ENCODE data around the gene POLE.

Gene POLE

DNA sequence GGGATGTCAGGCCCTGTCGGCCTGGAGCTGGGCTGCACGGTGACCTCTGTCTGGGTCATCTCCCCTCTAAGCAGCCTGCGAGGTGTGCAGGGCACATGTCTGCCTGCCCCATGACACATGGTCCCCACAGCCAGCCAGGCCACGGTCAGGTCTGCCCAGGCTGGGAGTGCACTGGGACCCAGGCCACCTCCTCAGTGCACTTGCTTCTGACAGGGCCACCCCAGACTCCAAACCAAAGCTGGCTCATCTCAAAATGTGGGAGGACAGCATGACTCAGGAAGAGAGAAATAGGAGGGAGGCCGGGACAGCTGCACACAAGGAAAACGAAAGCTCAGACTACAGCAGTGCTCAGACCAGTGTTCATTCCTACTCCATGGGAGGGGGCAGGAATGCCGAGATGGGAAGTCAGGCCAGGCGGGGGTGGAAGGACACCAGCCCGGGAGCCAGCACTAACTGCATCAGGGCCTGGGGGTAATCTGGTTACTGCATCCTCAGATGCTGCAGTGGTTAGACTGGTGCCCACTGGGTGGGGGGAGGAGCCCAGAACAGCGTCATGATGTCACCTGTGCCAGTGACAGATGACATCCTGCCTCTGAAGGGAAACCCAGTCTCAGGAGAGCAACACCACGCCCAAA lies 64.6 kb downstream of the POLE start:
- Histone ChIP-seq H3K36me3 (ENCODE audit: control insufficient read depth in 1 of 2, insufficient read depth in 2 of 2, low read length in 2 of 2) (peaks cover 0 to 20% of the 10 kb centered on the region in 2 donors), H3K27ac (ENCODE audit: low read length) (peak overlapping the region; percentile 23), H3K27me3 (ENCODE audit: low read depth, low read length) (peaks cover 3% of the 10 kb centered on the region), H3K4me3 (ENCODE audit: low read depth in 1 of 2, low read length in 2 of 2) (peak overlapping the region in 1 of 2 donors; percentile 30), H3K4me1 (ENCODE audit: control insufficient read depth in 1 of 2, insufficient read depth in 2 of 2, low read length in 2 of 2) (peaks cover 6 to 18% of the 10 kb centered on the region in 2 donors), H3K9me3 (ENCODE audit: control insufficient read depth in 1 of 2, low read length in 2 of 2) (peaks cover 0 to 2% of the 10 kb centered on the region in 2 donors)

DNA sequence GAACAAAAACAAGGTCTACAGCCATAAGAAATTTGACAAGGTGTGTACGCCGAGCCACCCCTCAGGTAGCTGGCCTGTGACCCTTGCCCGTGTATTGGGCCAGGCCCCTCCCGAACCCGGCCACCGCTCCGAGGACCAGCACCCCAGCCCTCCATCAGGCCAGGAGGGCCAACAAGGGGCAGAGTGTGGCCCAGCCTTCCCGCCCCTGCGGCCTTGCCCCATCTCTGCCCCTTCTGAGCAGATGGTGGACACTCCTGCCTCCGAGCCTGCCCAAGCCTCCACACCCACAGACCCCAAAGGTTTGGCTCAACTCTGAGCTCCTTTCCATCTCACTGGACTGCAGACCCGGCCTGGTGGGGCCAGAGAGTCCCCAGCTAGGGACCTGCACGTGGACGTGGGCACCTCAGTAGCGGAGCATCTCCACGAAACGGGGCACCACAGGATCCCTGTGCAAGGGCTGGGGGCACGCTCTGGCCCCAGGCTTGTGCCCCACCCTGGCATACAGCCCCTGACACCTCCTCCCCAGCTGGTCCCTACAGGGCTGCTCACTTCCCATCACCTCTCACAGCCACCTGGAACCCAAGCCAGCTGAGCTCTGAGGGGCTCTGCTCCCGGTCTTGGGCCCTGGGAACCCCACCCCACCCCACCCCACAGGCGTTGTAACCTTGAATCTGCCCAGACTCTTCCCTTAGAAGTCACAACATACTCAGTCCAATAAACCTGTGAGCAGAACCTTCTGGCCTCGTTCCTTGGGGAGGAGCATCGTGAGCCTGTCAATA lies 65.3 kb downstream of the POLE start:
- no peak overlapping the region for H3K27ac ChIP-seq (ENCODE audit: low read length)
- no peak overlapping the region for H3K4me3 ChIP-seq (ENCODE audit: low read depth in 1 of 2, low read length in 2 of 2)
- peaks cover 0 to 20% of the 10 kb centered on the region in 2 donors for H3K36me3 ChIP-seq (ENCODE audit: control insufficient read depth in 1 of 2, insufficient read depth in 2 of 2, low read length in 2 of 2)
- peaks cover 4 to 7% of the 10 kb centered on the region in 2 donors for H3K9me3 ChIP-seq (ENCODE audit: control insufficient read depth in 1 of 2, low read length in 2 of 2)
- H3K27me3 ChIP-seq (ENCODE audit: low read depth, low read length): peaks cover 5% of the 10 kb centered on the region
- peaks cover 6 to 18% of the 10 kb centered on the region in 2 donors for H3K4me1 ChIP-seq (ENCODE audit: control insufficient read depth in 1 of 2, insufficient read depth in 2 of 2, low read length in 2 of 2)

DNA sequence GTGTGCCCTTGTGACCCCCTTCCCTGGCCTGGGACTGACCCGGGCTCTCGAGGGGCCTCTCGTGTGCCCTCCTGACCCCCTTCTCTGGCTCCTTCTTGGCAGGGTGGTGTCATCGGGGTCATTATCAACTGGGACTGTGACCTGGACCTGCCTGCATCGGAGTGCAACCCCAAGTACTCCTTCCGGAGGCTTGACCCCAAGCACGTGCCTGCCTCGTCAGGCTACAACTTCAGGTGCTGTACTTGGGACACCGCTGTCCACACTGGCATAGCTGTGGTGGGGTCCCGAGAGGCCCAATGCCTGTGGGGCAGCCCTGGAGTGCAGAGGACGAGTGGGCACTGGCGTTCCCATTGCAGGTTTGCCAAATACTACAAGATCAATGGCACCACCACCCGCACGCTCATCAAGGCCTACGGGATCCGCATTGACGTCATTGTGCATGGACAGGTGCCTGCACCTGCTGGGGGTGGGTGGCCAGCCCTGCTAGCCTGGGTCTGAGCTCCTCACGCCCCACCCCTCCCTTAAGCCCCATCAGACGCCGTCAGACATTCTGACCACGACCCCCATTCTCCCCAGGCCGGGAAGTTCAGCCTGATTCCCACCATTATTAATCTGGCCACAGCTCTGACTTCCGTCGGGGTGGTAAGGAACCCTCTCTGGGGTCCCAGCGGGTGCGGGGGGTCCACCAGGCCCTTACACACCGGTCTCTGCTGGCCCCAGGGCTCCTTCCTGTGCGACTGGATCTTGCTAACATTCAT lies 66.1 kb downstream of the POLE start:
- peaks cover 6 to 18% of the 10 kb centered on the region in 2 donors for H3K4me1 ChIP-seq (ENCODE audit: control insufficient read depth in 1 of 2, insufficient read depth in 2 of 2, low read length in 2 of 2)
- H3K9me3 ChIP-seq (ENCODE audit: control insufficient read depth in 1 of 2, low read length in 2 of 2): peaks cover 8% of the 10 kb centered on the region in 2 donors
- peaks cover 6% of the 10 kb centered on the region for H3K27me3 ChIP-seq (ENCODE audit: low read depth, low read length)
- peaks cover 0 to 19% of the 10 kb centered on the region in 2 donors for H3K36me3 ChIP-seq (ENCODE audit: control insufficient read depth in 1 of 2, insufficient read depth in 2 of 2, low read length in 2 of 2)
- H3K4me3 ChIP-seq (ENCODE audit: low read depth in 1 of 2, low read length in 2 of 2): no peak overlapping the region
- H3K27ac ChIP-seq (ENCODE audit: low read length): no peak overlapping the region

DNA sequence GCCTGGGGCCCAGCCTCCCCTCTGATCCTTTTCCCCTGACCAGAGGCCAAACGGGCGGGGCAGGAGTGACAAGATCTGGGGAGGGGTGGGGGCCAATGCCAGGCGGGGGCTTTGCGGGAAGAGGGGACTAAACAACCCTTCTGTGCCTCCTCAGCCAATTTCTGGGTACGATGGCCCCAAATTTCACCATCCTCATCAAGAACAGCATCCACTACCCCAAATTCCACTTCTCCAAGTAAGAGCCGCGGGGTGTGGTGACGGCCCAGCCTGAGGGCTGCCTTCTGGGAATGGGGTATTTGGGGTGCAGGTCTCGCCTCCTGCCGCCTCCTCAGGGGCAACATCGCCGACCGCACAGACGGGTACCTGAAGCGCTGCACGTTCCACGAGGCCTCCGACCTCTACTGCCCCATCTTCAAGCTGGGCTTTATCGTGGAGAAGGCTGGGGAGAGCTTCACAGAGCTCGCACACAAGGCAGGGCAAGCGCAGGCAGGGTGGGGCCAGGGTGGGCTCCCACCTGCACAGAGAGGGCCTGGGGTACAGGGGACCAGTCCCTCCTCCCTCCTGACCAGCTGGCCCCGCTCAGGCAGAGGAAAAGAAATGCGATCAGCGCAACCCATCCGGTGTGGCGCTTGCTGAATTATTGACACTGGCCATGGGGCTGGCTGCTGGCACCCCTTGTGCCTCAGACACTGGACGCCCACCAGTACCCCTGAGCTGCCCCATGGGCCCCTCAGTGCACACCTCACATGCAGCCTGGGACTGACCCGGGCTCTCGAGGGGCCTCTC lies 66.8 kb downstream of the POLE start:
- Histone ChIP-seq H3K9me3 (ENCODE audit: control insufficient read depth in 1 of 2, low read length in 2 of 2) (peaks cover 8 to 11% of the 10 kb centered on the region in 2 donors), H3K4me3 (ENCODE audit: low read depth in 1 of 2, low read length in 2 of 2) (no peak overlapping the region), H3K36me3 (ENCODE audit: control insufficient read depth in 1 of 2, insufficient read depth in 2 of 2, low read length in 2 of 2) (peaks cover 0 to 12% of the 10 kb centered on the region in 2 donors), H3K4me1 (ENCODE audit: control insufficient read depth in 1 of 2, insufficient read depth in 2 of 2, low read length in 2 of 2) (peaks cover 6 to 18% of the 10 kb centered on the region in 2 donors), H3K27ac (ENCODE audit: low read length) (no peak overlapping the region), H3K27me3 (ENCODE audit: low read depth, low read length) (peaks cover 14% of the 10 kb centered on the region)

DNA sequence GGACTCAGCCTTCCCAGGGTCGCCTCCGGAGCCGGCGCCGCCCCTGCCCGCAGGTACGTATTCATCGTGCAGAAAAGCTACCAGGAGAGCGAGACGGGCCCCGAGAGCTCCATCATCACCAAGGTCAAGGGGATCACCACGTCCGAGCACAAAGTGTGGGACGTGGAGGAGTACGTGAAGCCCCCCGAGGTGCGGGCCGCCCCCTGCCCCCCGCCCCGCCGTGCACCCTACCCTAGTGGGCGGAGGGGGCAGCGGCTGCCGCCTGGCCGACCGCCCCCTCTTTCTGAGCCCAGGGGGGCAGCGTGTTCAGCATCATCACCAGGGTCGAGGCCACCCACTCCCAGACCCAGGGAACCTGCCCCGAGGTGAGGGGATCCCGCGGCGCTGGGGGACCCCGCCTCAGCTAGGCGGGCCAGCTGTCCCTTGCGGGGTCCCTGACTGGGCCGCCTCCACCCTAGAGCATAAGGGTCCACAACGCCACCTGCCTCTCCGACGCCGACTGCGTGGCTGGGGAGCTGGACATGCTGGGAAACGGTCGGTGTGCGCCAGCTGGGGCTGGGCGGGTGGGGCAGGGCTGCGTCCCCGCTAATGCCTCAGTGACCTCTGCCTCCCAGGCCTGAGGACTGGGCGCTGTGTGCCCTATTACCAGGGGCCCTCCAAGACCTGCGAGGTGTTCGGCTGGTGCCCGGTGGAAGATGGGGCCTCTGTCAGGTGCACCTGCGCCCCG lies 67.6 kb downstream of the POLE start:
- peaks cover 8 to 11% of the 10 kb centered on the region in 2 donors for H3K9me3 ChIP-seq (ENCODE audit: control insufficient read depth in 1 of 2, low read length in 2 of 2)
- peaks cover 0 to 4% of the 10 kb centered on the region in 2 donors for H3K36me3 ChIP-seq (ENCODE audit: control insufficient read depth in 1 of 2, insufficient read depth in 2 of 2, low read length in 2 of 2)
- no peak overlapping the region for H3K27ac ChIP-seq (ENCODE audit: low read length)
- peaks cover 6 to 18% of the 10 kb centered on the region in 2 donors for H3K4me1 ChIP-seq (ENCODE audit: control insufficient read depth in 1 of 2, insufficient read depth in 2 of 2, low read length in 2 of 2)
- H3K27me3 ChIP-seq (ENCODE audit: low read depth, low read length): peaks cover 17% of the 10 kb centered on the region
- no peak overlapping the region for H3K4me3 ChIP-seq (ENCODE audit: low read depth in 1 of 2, low read length in 2 of 2)

DNA sequence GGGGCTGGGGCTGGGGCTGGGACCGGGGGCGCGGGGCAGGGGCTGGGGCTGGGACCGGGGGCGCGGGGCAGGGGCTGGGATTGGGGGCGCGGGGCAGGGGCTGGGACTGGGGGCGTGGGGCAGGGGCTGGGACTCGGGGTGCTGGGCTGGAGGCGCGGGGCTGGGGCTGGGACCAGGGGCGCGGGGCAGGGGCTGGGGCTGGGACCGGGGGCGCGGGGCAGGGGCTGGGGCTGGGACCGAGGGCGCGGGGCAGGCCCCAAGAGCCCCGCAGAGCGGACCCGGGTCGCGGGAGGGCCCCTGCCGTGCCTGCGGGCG lies 68.1 kb downstream of the POLE start:
- Histone ChIP-seq H3K27ac (ENCODE audit: low read length) (no peak overlapping the region), H3K36me3 (ENCODE audit: control insufficient read depth in 1 of 2, insufficient read depth in 2 of 2, low read length in 2 of 2) (no peaks in the 10 kb centered on the region), H3K9me3 (ENCODE audit: control insufficient read depth in 1 of 2, low read length in 2 of 2) (peaks cover 8 to 11% of the 10 kb centered on the region in 2 donors), H3K4me1 (ENCODE audit: control insufficient read depth in 1 of 2, insufficient read depth in 2 of 2, low read length in 2 of 2) (peaks cover 6 to 18% of the 10 kb centered on the region in 2 donors), H3K4me3 (ENCODE audit: low read depth in 1 of 2, low read length in 2 of 2) (no peak overlapping the region), H3K27me3 (ENCODE audit: low read depth, low read length) (peaks cover 17% of the 10 kb centered on the region)

DNA sequence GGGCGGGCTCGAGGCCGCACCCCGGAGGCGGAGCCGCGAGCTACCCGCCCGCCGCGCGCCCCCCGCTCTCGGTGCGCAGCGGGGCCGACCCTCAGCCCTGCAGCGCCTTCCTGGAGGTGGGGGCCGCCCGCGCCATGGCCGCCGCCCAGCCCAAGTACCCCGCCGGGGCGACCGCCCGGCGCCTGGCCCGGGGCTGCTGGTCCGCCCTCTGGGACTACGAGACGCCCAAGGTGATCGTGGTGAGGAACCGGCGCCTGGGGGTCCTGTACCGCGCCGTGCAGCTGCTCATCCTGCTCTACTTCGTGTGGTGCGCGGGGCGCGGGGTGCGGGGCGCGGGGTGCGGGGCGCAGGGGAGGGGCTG lies 68.5 kb downstream of the POLE start, which contains the start of gene P2RX2:
Gene P2RX2, plus strand, starts transcription at position 94 of the 361 bp plus-strand sequence. Its CDS starts 41 bp downstream, at position 135.
- H3K36me3 ChIP-seq (ENCODE audit: control insufficient read depth in 1 of 2, insufficient read depth in 2 of 2, low read length in 2 of 2): no peaks in the 10 kb centered on the region
- H3K4me3 ChIP-seq (ENCODE audit: low read depth in 1 of 2, low read length in 2 of 2): peak within 1 kb of the TSS in 1 of 2 donors; percentile 16
- peaks cover 17% of the 10 kb centered on the region for H3K27me3 ChIP-seq (ENCODE audit: low read depth, low read length)
- peaks cover 8 to 11% of the 10 kb centered on the region in 2 donors for H3K9me3 ChIP-seq (ENCODE audit: control insufficient read depth in 1 of 2, low read length in 2 of 2)
- H3K27ac ChIP-seq (ENCODE audit: low read length): no peak within 1 kb of the TSS
- H3K4me1 ChIP-seq (ENCODE audit: control insufficient read depth in 1 of 2, insufficient read depth in 2 of 2, low read length in 2 of 2): peaks cover 6 to 18% of the 10 kb centered on the region in 2 donors

DNA sequence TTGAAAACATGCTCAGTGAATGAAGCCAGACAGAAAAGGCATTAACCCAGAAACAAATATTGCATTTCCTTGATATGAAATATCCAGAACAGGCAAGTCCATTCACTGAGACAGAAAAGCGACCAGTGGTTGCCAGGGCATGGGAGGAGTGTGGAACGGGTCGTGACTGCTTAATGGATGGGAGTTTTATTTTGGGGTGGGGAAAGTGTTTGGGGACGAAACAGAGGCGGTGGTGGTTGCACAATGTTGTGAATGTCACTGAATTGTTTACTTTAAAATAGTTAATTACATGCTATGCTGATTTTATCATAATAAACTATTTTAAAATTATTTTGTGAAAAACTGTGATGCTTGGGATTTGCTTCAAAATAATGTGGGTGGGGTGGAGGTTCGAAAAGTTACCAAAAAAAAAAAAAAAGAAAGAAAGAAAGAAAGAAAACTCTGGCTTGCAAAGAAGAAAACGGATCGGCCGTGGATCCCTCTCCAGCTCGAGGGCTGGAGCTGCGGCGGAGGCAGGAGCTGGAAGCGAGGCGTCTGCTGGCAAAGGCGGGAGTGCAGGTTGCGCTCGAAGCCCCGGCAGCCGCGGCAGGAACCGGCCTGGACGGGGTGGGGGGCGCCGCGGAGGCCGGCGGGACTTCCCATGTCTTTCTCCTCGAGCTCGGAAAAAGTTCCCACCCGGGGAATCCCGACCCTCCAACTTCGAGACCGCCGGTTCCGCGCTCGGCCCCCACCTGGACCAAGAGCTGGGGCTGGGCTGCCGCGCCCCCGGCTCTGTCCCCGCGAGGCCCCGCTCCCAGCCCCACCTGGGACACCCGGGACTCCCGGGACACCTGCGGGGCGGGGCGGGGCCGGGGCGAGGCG lies 69.1 kb downstream of the POLE start:
- no peaks in the 10 kb centered on the region for H3K36me3 ChIP-seq (ENCODE audit: control insufficient read depth in 1 of 2, insufficient read depth in 2 of 2, low read length in 2 of 2)
- peaks cover 4 to 15% of the 10 kb centered on the region in 2 donors for H3K4me1 ChIP-seq (ENCODE audit: control insufficient read depth in 1 of 2, insufficient read depth in 2 of 2, low read length in 2 of 2)
- peaks cover 17% of the 10 kb centered on the region for H3K27me3 ChIP-seq (ENCODE audit: low read depth, low read length)
- no peak overlapping the region for H3K27ac ChIP-seq (ENCODE audit: low read length)
- H3K4me3 ChIP-seq (ENCODE audit: low read depth in 1 of 2, low read length in 2 of 2): peak overlapping the region in 1 of 2 donors; percentile 16
- H3K9me3 ChIP-seq (ENCODE audit: control insufficient read depth in 1 of 2, low read length in 2 of 2): peaks cover 8 to 11% of the 10 kb centered on the region in 2 donors

DNA sequence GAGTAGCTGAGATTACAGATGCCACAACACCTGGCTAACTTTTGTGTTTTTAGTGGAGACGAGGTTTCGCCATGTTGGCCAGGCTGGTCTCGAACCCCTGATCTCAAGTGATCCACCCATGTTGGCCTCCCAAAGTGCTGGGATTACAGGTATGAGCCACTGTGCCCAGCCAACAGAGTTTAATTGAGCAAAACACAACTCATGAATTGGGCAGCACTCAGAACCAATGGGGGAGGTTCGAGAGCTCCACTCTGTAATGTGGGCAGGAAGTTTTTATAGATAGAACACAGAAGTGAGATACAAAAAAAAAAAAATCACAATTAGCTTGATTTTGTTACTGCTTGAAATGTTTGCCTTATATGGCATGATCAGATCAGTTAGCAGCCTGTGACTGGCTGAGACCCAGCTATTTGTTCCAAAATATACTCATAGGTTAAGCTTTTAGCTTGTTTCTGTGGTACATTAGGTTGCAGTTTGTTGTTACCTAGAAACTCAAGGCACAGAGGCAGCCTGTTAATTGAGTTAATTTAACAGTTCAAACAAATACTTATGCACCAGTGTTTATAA lies 69.9 kb downstream of the POLE start:
- Histone ChIP-seq H3K27ac (ENCODE audit: low read length) (no peak overlapping the region), H3K27me3 (ENCODE audit: low read depth, low read length) (peaks cover 17% of the 10 kb centered on the region), H3K36me3 (ENCODE audit: control insufficient read depth in 1 of 2, insufficient read depth in 2 of 2, low read length in 2 of 2) (no peaks in the 10 kb centered on the region), H3K4me3 (ENCODE audit: low read depth in 1 of 2, low read length in 2 of 2) (no peak overlapping the region), H3K4me1 (ENCODE audit: control insufficient read depth in 1 of 2, insufficient read depth in 2 of 2, low read length in 2 of 2) (peaks cover 0 to 6% of the 10 kb centered on the region in 2 donors), H3K9me3 (ENCODE audit: control insufficient read depth in 1 of 2, low read length in 2 of 2) (peaks cover 8 to 11% of the 10 kb centered on the region in 2 donors)
